ENCODE measurements around the gene CNTN4.

CNTN4 gene

GRCh38 chr3:2614578-2614977, 515.9 kb downstream of the CNTN4 start:
- no peak for DNase-seq

GRCh38 chr3:2615080-2615479, 516.4 kb downstream of the CNTN4 start:
- DNase-seq, result no peak

GRCh38 chr3:2623436-2623835, 524.8 kb downstream of the CNTN4 start:
- DNase-seq, result no peak

- no peak for DNase-seq
Observed at GRCh38 chr3:2628117-2628516, 529.5 kb downstream of the CNTN4 start.

GRCh38 chr3:2635511-2635910, 536.8 kb downstream of the CNTN4 start:
- no peak for DNase-seq

- no peak for DNase-seq
Observed at GRCh38 chr3:2643606-2644005, 544.9 kb downstream of the CNTN4 start.

- no peak for DNase-seq
Observed at GRCh38 chr3:2645001-2645400, 546.3 kb downstream of the CNTN4 start.

- DNase-seq, result no peak
Observed at GRCh38 chr3:2650746-2651145, 552.1 kb downstream of the CNTN4 start.

- no peak for DNase-seq
Observed at GRCh38 chr3:2652386-2652785, 553.7 kb downstream of the CNTN4 start.

GRCh38 chr3:2653706-2654105, 555.0 kb downstream of the CNTN4 start:
- no peak for DNase-seq

GRCh38 chr3:2655229-2655701, 556.6 kb downstream of the CNTN4 start:
- no peak for DNase-seq

GRCh38 chr3:2656806-2657777, 558.4 kb downstream of the CNTN4 start:
- no peak for DNase-seq

GRCh38 chr3:2657971-2658370, 559.3 kb downstream of the CNTN4 start:
- no peak for DNase-seq

- no peak for DNase-seq
Observed at GRCh38 chr3:2659896-2660295, 561.2 kb downstream of the CNTN4 start.

GRCh38 chr3:2661078-2661477, 562.4 kb downstream of the CNTN4 start:
- no peak for DNase-seq

- DNase-seq, result no peak
Observed at GRCh38 chr3:2677501-2677900, 578.8 kb downstream of the CNTN4 start.

GRCh38 chr3:2680236-2680635, 581.6 kb downstream of the CNTN4 start:
- no peak for DNase-seq

GRCh38 chr3:2684046-2684445, 585.4 kb downstream of the CNTN4 start:
- no peak for DNase-seq

GRCh38 chr3:2686816-2687502, 588.3 kb downstream of the CNTN4 start:
- DNase-seq, result no peak

- no peak for DNase-seq
Observed at GRCh38 chr3:2697589-2697988, 598.9 kb downstream of the CNTN4 start.

- no peak for DNase-seq
Observed at GRCh38 chr3:2701471-2701870, 602.8 kb downstream of the CNTN4 start.

- no peak for DNase-seq
Observed at GRCh38 chr3:2706144-2706835, 607.6 kb downstream of the CNTN4 start.

- DNase-seq, result no peak
Observed at GRCh38 chr3:2706836-2707210, 608.2 kb downstream of the CNTN4 start.

GRCh38 chr3:2711081-2711480, 612.4 kb downstream of the CNTN4 start:
- no peak for DNase-seq
